Stimulated activated CD4-positive, alpha-beta T cell treated with anti-CD3 and anti-CD28 coated beads, Interleukin-4, amount 100 ng/mL, for 1 hour (primary cell): ENCODE data around the gene DNASE1L1.

Experiments used
- DNase-seq: peaks from one replicate; pipeline ENCODE4 v3.0.0-alpha.2; 2020

DNASE1L1 gene, protein sequence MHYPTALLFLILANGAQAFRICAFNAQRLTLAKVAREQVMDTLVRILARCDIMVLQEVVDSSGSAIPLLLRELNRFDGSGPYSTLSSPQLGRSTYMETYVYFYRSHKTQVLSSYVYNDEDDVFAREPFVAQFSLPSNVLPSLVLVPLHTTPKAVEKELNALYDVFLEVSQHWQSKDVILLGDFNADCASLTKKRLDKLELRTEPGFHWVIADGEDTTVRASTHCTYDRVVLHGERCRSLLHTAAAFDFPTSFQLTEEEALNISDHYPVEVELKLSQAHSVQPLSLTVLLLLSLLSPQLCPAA

DNA sequence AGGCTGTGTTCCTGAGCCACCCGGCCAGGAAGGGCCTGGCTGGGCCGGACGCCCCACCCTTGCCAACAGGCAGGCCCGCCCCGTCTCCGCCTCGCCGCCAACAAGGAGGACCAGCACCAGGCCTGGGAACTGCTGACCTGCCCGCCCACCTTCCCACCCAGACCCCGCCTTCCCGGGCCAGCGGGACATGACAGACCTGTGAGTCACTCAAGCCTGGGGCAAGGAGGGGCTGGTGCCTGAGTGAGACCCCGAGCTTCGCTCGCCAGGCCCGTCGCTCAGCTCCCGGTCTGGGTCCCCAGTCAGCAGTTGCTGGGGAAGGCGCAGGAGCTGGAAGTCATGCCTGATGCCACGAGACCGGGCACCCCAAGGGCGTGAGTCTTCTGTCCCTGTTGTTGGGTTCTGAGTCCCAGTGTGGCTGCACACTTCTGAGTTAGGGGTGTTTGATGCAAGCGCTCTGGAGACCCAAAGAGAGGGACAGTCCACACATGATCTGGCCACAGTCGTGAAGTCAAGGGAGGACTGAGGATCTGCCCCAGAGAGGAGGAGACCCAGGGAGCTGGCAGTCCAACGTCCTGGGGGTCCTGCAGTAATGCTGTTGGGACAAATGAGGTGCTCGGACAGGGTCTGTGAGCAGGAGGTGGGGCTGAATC is at the start of gene DNASE1L1:
Gene DNASE1L1 (minus strand): TSS at position 33 of the 650 bp plus-strand sequence. CDS start 3,686 bp downstream, outside the sequence.
- no peak for DNase-seq

DNA sequence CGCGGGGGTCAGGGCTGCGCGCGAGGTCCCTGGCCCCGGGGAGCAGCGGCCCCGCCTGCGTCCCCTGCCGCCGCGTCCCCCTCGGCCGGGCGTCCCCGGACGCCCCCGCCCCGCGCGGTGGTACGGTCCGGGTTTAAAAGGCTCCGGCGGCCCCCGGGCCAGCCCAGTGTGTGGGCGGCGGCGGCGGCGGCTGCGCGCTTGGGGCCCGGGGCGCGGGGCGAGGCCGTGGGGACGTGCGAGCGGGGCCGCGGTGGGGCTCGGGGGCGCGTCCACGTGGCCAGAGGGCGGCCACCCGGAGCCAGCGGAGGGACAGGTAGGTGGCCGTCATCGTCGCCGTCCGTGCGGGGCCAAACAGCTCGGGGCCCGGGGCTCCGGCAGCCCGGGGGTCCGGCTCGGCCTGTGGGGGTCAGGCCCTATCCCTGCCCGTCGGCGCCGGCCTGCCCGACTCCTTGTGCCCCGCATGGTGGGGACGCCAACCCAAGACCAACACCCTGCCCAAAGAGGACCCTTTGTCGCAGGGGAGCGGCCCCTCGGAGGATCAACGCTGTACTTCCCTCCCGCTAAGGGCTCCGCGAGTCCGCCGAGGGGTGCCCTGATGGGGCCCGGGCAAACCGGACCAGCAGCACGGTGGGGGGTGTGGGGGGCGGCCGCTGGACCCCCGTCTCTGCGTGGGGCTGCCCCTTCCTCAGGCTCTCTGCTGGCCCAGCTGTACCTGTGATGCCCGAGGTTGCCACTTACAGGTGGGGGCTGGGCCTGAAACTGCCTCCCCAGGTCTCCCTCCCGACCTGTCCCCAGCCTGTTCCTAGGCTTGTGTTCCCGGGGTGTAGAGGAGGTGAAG is 49.3 kb upstream of the DNASE1L1 start, which contains the start of gene PLXNA3:
Gene PLXNA3 (plus strand): TSS at position 166 of the 838 bp plus-strand sequence. CDS start 1,903 bp downstream, outside the sequence.
- DNase-seq, result peak; percentile 67

DNA sequence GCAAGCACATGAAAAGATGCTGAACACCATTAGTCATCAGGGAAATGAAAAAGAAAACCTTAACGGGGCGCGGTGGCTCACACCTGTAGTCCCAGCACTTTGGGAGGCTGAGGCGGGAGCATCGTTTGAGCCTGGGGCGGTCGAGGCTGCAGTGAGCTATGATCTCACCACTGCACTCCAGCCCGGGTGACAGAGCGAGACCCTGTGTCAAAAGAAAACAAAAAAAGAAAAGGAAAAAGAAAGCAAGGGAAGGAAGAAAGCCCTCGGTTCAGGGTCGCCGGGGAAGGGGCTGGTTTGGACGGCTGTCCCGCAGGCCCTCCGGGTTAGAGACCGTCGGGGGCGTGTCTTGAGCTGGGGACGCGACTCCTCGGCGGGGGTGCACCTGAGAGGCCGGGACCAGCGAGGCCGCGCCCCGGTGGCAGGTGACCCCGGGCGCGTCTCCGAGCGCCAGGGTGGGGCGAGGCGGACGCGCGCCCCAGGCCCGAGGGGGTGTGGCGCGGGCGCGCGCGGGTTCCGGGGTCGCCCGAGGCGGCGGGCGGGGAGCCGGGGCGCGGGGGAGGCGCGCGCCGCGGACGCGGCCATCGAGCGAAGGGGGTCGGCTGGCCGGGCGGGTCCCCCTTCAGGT is 48.5 kb upstream of the DNASE1L1 start:
- peak; percentile 42 for DNase-seq

DNA sequence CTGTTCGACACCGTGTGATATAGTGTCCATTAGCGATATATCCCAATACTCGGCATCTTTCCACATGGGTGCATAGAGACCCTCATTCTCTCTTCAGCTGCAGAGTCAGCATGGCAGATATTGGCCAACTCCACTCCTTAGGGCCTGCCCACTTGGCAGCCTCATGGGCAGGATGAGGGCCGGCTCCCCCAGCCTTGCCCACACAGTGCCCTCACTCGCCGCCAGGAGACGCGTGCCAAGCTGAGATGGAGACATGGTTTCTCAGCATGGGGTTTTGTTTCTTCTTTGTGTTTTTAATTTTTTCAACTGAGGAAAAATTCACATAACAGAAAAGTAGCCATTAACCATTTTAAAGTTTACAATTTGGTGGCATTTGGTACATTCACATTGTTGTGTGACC is 43.8 kb upstream of the DNASE1L1 start:
- DNase-seq, result no peak

DNA sequence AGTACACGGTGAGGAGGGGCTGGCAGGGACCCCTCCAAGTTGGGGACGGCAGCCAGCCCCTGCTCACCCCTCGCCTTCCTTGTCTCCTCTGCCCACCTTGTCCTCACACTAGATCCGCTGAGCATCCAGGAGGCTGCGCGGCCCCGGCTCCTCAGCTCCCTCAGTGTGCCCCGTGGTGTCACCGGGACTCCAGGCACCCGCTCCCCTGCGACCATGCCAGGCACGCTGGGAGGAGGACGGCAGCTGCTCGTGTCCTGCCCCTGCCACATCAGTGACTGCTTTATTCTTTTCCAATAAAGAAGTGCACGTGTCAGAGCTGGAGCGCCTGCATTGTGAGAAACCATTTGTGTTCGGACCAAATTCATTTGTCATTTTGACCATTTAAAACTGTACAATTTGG is 41.3 kb upstream of the DNASE1L1 start:
- no peak for DNase-seq

DNA sequence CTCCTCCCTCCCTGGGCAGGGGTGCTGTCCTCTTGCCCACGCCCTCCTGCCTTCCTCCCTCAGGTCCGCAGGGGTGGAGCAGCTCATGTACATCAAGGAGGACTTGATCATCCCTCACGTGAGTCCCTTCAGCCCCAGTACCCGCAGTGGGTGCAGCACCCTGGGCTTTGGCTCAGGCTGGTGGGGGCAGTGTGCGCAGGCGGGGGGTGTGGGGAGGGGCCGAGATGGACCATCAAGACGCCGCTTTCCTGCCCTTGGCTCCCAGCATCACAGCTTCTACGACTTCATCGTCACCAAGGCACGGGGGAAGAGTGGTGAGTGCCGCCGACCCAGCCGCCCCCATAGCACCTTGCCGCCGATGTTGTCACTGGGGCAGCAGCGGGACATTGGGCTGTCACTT is 40.6 kb upstream of the DNASE1L1 start:
- DNase-seq, result no peak

DNA sequence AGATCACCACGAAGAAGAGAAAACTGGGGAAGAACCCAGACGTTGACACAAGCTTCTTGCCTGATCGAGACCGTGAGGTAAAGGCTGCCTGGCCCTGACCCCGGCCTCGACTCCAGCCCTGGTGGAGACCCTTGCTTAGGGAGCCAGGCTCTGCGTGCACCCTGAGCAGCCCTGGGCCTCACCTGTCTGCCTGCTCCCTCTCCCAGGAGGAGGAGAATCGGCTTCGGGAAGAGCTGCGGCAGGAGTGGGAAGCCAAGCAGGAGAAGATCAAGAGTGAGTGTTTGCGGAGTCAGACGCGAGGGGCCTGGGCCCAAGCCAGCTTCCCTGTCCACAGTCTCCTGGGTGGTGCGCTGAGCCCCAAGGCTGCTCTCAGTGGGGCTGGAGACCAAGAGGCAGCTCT is 39.4 kb upstream of the DNASE1L1 start:
- DNase-seq, result no peak

DNA sequence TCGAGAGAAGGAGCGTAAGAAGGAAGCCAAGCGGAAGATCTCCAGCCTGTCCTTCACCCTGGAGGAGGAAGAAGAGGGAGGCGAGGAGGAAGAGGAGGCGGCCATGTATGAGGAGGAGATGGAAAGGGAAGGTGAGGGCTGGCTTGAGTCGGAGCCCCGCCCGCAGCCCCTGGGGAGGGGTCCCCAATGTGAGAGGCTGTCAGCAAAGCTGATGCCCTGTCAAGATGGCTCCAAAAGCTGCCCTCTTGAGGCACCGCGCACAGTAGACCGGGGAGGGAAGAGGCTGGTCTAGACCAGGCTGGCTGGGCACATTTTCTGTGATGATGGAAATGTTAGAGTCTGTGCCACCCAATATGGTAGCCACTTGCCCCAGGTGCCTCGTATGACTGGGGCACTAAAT is 37.4 kb upstream of the DNASE1L1 start:
- no peak for DNase-seq

DNA sequence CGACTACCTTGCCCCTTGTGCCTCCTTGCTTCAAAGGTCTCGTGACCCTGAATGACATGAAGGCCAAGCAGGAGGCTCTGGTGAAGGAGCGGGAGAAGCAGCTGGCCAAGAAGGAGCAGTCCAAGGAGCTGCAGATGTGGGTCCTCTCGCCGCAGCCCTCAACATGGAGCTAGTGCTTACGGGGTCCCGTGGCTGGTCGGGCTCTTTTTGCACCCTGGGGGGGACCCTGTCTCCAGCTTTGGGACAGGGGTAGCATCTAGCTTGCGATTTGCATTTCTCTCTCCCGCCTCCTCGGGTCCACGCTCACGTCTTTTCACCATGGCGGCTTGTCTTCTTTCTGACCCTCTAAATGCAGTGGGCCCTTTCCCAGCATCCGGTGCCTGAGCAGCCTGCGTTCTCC is 36.7 kb upstream of the DNASE1L1 start:
- DNase-seq, result no peak

DNA sequence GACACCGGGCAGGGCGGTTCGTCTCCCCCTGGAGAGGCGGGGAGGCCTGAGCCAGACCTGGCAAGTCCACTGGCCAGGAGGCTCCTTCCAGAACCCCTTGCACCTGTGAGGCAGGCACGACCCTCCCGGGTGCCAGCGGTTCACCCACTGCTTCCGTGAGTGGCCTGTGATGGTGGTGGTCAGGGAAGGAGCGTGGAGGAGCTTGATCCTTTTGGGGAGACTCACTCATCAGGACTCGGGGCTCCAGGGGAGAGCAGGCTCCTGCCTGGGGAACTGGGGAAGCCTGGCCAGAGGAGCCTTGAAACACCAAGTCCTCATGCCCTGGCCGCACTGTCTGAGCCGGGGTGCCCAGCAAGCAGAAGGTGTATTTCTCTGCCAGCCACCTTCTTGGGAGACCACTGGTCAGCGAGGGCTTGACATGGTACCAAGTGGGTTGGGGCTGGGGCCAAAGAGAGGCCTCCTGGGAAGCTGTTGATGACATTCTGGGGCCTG is 35.7 kb upstream of the DNASE1L1 start:
- no peak for DNase-seq

DNA sequence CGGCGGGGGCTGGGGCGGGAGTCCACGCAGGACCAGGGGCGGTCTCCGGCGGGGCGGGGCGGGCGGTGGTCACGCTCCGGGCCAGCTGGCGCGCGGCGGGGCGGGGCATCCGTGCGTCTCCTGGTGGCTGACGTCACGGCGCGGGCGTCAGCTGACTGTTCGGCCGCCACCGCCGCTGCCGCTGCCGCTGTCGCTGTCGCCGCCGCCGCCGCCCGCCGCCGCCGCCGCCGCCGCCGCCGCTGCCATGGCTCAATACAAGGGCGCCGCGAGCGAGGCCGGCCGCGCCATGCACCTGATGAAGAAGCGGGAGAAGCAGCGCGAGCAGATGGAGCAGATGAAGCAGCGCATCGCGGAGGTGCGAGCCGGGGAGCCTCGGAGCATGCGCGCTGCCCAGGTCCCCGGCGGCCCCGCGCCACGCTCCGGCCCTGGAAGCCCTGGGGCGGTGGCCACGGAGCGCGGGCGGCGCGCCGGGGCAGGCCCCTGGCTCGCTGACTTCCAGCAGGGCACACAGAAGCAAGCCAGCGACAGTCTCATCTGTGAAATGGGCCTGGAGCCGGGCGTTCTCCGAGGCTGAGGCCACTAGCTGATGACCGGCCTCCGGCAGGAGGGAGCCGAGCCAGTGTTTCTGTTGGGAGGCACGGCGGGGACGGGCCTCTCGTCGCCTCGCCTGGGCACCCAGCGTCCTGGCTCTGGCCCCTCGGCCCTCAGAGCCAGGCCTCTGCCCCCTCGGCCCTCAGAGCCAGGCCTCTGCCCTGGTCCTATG is 35.1 kb upstream of the DNASE1L1 start, which contains the start of gene FAM50A:
Gene FAM50A (plus strand): TSS at position 150 of the 763 bp plus-strand sequence. CDS start 95 bp downstream, at position 245.
- peak; percentile 73 for DNase-seq

DNA sequence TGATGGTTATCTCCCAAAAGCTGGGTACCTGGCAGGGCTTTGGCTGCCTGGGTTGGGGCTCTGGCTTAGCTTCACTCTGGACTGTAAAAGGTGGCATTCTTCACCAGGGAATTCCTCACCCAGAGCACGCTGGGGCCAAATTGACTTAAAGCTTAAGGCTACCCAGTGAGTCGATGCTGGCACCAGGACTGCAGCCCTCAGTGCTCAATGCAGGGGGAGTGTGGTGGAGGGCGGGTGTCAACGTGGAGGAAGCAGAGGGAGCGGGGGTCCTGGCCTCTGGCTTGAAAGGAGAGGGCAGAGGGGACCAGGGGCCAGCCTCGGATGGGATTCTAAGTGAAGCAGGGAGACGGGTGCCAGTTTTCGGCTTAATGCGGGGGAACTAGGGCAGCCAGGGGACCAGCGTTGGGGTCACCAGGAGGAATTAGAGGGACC is 34.4 kb upstream of the DNASE1L1 start:
- no peak for DNase-seq

DNA sequence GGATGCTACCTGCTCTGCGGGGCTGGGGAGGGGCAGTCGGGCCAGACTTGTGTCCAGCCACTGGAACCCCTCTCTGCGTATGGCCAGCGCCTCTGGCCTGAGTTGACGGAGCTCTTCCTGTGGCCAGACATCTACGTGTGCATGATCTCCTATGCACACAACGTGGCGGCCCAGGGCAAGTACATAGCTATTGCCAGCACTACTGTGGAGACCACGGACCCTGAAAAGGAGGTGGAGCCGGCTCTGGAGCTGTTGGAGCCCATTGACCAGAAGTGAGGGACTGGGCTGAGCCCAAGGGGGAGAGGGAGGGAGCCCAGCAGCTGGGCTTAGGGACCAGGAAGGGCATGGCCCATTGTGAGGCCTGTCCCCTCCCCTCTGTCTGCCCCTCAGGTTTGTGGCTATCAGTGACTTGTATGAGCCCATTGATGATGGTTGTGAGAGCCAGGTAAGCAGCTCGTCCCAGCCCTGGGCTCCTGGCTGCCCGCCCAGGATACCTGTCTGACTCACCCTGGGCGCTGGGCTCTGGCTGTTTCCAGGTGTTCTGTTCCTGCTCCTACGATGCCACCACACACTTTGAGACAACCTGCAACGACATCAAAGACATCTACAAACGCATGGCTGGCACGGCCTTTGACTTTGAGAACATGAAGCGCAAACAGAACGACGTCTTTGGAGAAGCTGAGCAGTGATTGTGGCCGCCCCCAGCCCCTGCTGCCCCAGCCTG is 33.1 kb upstream of the DNASE1L1 start:
- DNase-seq, result no peak

DNA sequence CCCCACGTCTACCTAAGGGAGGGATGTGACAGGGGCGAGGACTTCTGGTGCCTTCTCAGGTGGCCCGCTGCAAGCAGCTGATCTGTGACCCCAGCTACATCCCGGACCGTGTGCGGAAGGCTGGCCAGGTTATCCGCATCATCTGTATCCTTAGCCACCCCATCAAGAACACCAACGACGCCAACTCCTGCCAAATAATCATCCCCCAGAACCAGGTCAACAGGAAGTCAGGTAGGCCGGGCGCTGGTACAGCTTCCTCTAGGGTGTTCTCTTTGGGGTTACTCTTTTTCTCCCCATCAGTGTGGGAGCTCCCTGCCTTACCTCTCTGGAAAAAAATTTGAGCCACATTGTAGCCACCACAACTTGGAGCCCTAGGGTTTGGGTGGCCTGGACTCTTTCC is 32.5 kb upstream of the DNASE1L1 start:
- DNase-seq, result no peak

DNA sequence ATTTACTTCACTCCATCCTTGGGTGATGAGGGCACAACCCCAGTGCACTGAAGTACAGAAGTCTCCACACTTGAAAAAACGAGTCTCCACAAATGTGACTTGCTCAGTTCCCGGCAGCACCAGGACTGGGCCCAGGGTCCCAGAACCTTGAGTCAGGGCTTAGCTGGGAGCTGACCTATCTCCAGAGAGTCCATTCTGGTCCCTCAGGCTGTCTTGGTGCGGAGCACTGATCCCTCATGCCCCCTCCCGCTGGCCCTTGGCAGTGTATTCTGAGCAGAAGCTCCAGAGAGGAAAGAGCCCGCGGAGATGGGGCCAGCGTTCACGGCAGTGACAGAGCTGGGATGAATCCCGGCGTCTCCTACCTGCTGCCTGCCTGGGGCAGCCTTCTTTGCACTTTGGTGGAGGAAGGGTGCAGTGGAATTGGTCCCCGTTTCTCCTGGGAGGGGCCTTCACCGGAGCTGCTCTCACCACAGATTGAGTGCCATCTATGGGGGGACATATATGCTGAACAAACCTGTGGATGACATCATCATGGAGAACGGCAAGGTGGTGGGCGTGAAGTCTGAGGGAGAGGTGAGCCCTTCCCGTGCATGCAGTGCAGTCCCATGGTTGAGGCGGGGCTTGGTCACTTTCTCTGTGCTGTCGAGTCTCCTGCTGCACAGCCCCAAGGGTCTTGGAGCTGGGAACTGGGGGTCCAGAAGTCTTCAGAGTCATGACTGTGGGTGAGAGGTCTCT is 31.7 kb upstream of the DNASE1L1 start:
- no peak for DNase-seq

DNA sequence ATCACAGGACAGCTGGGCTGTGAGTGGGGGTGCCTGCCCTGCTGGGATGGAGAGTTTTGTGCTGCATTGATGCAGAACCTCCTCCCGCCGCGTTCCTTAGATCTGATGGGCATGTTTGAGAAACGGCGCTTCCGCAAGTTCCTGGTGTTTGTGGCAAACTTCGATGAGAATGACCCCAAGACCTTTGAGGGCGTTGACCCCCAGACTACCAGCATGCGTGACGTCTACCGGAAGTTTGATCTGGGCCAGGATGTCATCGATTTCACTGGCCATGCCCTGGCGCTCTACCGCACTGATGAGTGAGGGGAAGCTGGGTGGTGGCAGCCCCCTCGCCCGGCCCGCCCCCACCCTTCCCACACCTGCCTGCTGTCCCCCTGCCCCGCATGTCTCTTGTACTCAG is 30.8 kb upstream of the DNASE1L1 start:
- DNase-seq, result no peak

DNA sequence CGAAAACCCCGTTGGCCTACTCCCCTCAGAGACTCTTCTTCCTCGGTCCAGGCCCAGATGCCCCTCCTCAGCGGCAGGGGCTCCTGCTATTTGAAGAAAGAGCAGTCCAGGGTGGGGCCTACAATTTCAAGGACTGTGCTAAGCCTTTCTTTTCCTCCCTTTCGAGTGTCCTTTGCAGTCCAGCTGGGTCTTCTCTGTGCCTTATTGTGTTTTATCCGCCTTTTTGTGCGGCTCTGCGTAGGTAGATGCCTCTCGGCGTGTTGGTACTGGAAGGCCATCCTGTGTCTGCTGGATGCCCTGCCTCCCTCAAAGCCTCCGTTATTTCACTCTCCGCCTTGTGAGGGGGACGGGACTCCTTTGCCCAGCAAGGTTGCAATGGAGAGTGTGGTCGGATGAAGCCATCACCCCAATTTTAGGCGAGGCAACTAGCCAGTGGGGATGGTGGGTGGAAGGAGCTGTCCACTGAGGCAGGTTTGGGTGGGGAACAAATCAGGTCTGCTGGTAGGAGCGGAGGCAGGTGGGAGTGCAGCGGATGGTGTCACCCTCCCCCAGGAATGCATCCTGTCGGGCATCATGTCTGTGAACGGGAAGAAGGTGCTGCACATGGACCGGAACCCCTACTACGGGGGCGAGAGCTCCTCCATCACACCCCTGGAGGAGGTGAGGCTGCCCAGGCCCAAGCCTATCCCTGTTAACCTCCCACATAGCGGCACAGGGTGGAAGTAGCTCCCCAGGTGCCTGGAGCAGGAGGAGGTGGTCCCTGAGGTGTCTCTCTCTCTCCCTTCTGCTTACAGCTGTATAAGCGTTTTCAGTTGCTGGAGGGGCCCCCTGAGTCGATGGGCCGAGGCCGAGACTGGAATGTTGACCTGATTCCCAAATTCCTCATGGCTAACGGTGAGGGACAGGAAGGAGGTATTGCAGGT is 29.2 kb upstream of the DNASE1L1 start:
- no peak for DNase-seq

DNA sequence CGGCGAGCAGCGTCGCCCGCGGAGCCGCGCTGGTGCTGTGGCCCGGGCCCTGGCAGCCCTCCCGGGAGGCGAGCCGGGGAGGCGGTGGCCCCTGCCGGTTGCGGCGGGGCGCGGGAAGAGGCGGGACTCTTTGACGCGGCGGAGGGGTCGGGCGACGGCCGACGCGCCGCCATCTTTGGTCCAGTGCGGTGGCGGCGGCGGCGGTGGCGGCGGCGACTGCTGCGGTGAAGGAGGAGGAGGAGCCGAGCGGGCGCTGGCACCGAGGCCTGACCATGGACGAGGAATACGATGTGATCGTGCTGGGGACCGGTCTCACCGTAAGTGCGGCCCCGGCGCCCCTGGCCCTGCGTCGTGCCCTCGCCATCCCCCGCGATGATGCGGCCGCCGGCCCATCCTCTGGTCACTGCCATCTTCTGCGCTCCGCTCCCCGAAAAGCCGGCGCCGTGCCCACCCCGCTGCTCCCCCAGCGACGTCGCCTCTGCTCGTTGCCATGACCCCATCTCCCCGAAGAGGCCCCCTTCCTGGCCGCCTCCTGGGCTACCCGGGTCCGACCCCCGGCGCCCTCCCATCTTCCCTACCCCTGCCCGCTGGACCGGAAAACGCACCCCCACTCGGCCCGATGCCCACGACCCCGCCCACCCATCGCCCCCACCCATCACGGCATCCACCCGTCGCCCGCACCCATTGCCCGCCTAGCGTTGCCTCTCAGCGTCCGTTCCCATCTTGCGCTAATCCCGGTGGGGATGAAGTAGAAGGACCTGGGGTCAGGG is 28.1 kb upstream of the DNASE1L1 start, which contains the start of gene GDI1:
Gene GDI1 (plus strand): TSS at position 172 of the 770 bp plus-strand sequence. CDS start 101 bp downstream, at position 273.
- DNase-seq, result peak; percentile 62
